Measurements from ENCODE around the gene VCP.

GRCh38 chr9:35091536-35091935, 19.1 kb upstream of the VCP start:
- TF ChIP-seq CTCF (IDR thresholded peaks at IDR 0.05) (no peak), POLR2A (IDR thresholded peaks at IDR 0.05) (no peak), EP300 (IDR thresholded peaks at IDR 0.05) (no peak)

Measured in tibial nerve (tissue), 4 donors.